ENCODE data around the gene ARSJ.

DNA sequence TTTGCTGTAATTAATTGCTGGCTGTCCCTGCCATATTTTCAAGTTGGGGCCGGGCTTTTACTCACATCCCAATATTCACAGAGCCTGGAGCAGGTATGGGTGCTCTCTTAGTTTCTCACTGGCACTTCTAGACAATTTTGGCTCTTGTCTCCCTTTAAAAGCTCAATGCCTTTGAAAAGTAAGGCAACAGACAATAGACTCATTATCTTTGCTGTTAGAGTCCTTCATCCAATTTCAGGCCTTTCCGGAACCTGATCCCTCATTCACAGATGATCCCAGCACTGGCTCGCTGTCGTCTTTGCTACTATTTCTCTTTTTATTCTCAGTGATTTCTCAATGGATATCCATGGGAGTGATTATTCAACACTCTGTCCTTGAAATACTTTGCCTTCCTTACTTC is 6.7 kb downstream of the ARSJ start:
- TF ChIP-seq POLR2A (IDR thresholded peaks at IDR 0.05; ENCODE audit: low read length), result no peak
- no peak for TF ChIP-seq GATA1 (IDR thresholded peaks at IDR 0.05; ENCODE audit: low read depth, low read length)
